GM12878 (cell line): ENCODE measurements around the gene HIVEP2. TPM values are rescaled to one million over a fixed set of nuclear protein-coding genes. Genes with fewer than 3 reads are reported as not detected.

ENCODE experiments used
- BHLHE40 ChIP-seq, 2 experiments: fragments of 450-650 bp in 1 of 2; IDR thresholded peaks; 2 replicates each; pipeline ENCODE4 v1.6.1; 2011 to 2017; ENCODE audit warnings: low read depth in 2 of 2, borderline replicate concordance in 1 of 2, improper control_type of control experiment in 1 of 2, low read length in 1 of 2, mild to moderate bottlenecking in 1 of 2
- HDGF ChIP-seq: fragments of 450-650 bp; IDR thresholded peaks from 2 replicates; pipeline ENCODE4 v1.6.1; 2016; ENCODE audit warnings: antibody characterized with exemption
- MEF2B ChIP-seq: fragments of 450-650 bp; IDR thresholded peaks from 2 replicates; pipeline ENCODE4 v1.6.1; 2018; ENCODE audit warnings: mild to moderate bottlenecking, moderate library complexity; ENCODE audit not compliant: partially characterized antibody, poor library complexity, severe bottlenecking
- MTA3 ChIP-seq: IDR thresholded peaks from 2 replicates; pipeline ENCODE4 v1.6.1; 2012; ENCODE audit warnings: low read length, inconsistent platforms, borderline replicate concordance
- MYB ChIP-seq: fragments of 150-350 bp; IDR thresholded peaks from 2 replicates; pipeline ENCODE4 v1.6.1; 2014; ENCODE audit warnings: mild to moderate bottlenecking, low read depth, low read length, borderline replicate concordance
- NFIC ChIP-seq: IDR thresholded peaks from 2 replicates; pipeline ENCODE4 v1.6.1; 2012; ENCODE audit warnings: low read depth, mild to moderate bottlenecking, inconsistent platforms, low read length, moderate library complexity
- NFXL1 ChIP-seq: fragments of 450-650 bp; IDR thresholded peaks from 2 replicates; pipeline ENCODE4 v1.6.1; 2017; ENCODE audit warnings: antibody characterized with exemption, mild to moderate bottlenecking, borderline replicate concordance
- NFYB ChIP-seq: IDR thresholded peaks from 2 replicates; pipeline ENCODE4 v1.6.1; 2011; ENCODE audit warnings: low read depth, mild to moderate bottlenecking, low read length, improper control_type of control experiment, moderate library complexity; ENCODE audit not compliant: insufficient read depth
- NR2F1 ChIP-seq: fragments of 450-650 bp; conservative IDR thresholded peaks from 2 replicates; pipeline ENCODE4 v1.6.1; 2017; ENCODE audit warnings: mild to moderate bottlenecking
- REST ChIP-seq: IDR thresholded peaks from 2 replicates; pipeline ENCODE4 v1.6.1; 2012; ENCODE audit warnings: mild to moderate bottlenecking, low read depth, low read length
- RUNX3 ChIP-seq: IDR thresholded peaks from 2 replicates; pipeline ENCODE4 v1.6.1; 2012; ENCODE audit warnings: low read length, inconsistent platforms
- SMAD1 ChIP-seq: fragments of 450-650 bp; IDR thresholded peaks from 2 replicates; pipeline ENCODE4 v1.6.1; 2018; ENCODE audit warnings: mild to moderate bottlenecking, low read depth; ENCODE audit not compliant: partially characterized antibody
- STAT1 ChIP-seq: fragments of 450-650 bp; conservative IDR thresholded peaks from 2 replicates; pipeline ENCODE4 v1.6.1; 2014; ENCODE audit warnings: antibody characterized with exemption, mild to moderate bottlenecking
- TAF1 ChIP-seq: IDR thresholded peaks from 2 replicates; pipeline ENCODE4 v1.6.1; 2011; ENCODE audit warnings: mild to moderate bottlenecking, low read depth, low read length, borderline replicate concordance
- TCF3 ChIP-seq: IDR thresholded peaks from 2 replicates; pipeline ENCODE4 v1.6.1; 2012; ENCODE audit warnings: low read depth, mild to moderate bottlenecking, low read length, borderline replicate concordance; ENCODE audit not compliant: insufficient read depth
- TCF7 ChIP-seq: IDR thresholded peaks from 2 replicates; pipeline ENCODE4 v1.6.1; 2014; ENCODE audit warnings: antibody characterized with exemption, borderline replicate concordance
- ZBTB4 ChIP-seq: fragments of 450-650 bp; formaldehyde crosslinking; IDR thresholded peaks from 2 replicates; pipeline ENCODE4 v1.4.0; 2022; ENCODE audit warnings: mild to moderate bottlenecking, moderate library complexity
- ZNF207 ChIP-seq: fragments of 450-650 bp; IDR thresholded peaks from 2 replicates; pipeline ENCODE4 v1.6.1; 2014; ENCODE audit warnings: antibody characterized with exemption, mild to moderate bottlenecking, borderline replicate concordance
- ZNF592 ChIP-seq: fragments of 450-650 bp; IDR thresholded peaks from 2 replicates; pipeline ENCODE4 v1.6.1; 2017; ENCODE audit warnings: mild to moderate bottlenecking, moderate library complexity
- polyA plus RNA-seq, 11 experiments: library from polyadenylated mRNA; depleted of rRNA in 4 of 11; unstranded in 6 of 11; stranded (reverse) in 5 of 11; fragments of >200 nt; fragmentation: Nextera tagmentation in 4 of 11; fragmentation: Illumina TruSeq in 1 of 11; extraction: Ambion mirVana in 4 of 11; extraction: Trizol in 1 of 11; gene quantifications; 1 replicate in 1 of 11; 2 replicates in 10 of 11; pipeline versions ENCODE4 v1.2.1 to v1.2.3, GENCODE V29; 2011 to 2016; ENCODE audit warnings: inconsistent platforms in 2 of 11, missing spikeins in 2 of 11, low read depth in 1 of 11
- total RNA-seq, 4 experiments: library from RNA; depleted of rRNA in 3 of 4; stranded (reverse); fragments of >200 nt in 3 of 4; fragmentation: Illumina TruSeq in 1 of 4; extraction: Trizol in 1 of 4; gene quantifications; 2 replicates each; pipeline versions ENCODE4 v1.2.1 to v1.2.3, GENCODE V29; 2013 to 2021

HIVEP2 gene
- total and polyA plus RNA-seq, 10 of the 15 experiments (the other 5 are each of a cell fraction or from before 2014, with no cell fraction given): 1.2 to 15.7 (median 10.2) TPM

GRCh38 chr6:142838821-142839685, 105.9 kb downstream of the HIVEP2 start (continued):
- no peak for TF ChIP-seq BHLHE40 (IDR thresholded peaks at IDR 0.05; ENCODE audit: borderline replicate concordance in 1 of 2, low read depth in 2 of 2, low read length in 1 of 2)
- no peak for TF ChIP-seq REST
- no peak for TF ChIP-seq HDGF
- no peak for TF ChIP-seq NR2F1
- no peak for TF ChIP-seq NFXL1
- no peak for TF ChIP-seq TAF1
- no peak for TF ChIP-seq TCF7
- no peak for TF ChIP-seq SMAD1
- no peak for TF ChIP-seq TCF3
- TF ChIP-seq STAT1: no peak
- peak; percentile 74 for TF ChIP-seq RUNX3
- peak; percentile 32 for TF ChIP-seq MEF2B
- TF ChIP-seq ZBTB4: no peak
- no peak for TF ChIP-seq ZNF207
- peak; percentile 68; the same call in 1 of the 2 replicates for TF ChIP-seq NFIC
- TF ChIP-seq NFYB: no peak
- no peak for TF ChIP-seq MYB
- TF ChIP-seq ZNF592: no peak
- TF ChIP-seq MTA3: no peak
